Uterus (tissue), 2 donors: ENCODE data around the gene PHKG1.

Source experiments
- CTCF ChIP-seq, 4 experiments: fragments of 200-600 bp in 2 of 4; fragments of 450-650 bp in 2 of 4; sonication (generic) in 2 of 4; IDR thresholded peaks; one replicate each; pipeline ENCODE4 v1.5.1; 2016 to 2019; ENCODE audit warnings: antibody characterized with exemption in 4 of 4, mild to moderate bottlenecking in 2 of 4, moderate library complexity in 1 of 4
- POLR2A ChIP-seq, 2 donors: fragments of 450-650 bp; IDR thresholded peaks; one replicate each; pipeline ENCODE4 v1.6.1; 2016; ENCODE audit warnings: antibody characterized with exemption in 2 of 2, mild to moderate bottlenecking in 1 of 2, moderate library complexity in 1 of 2

- TF ChIP-seq CTCF (IDR thresholded peaks at IDR 0.05) (no peak), POLR2A (IDR thresholded peaks at IDR 0.05) (no peak)
These were observed 5.3 kb downstream of the PHKG1 start for GRCh38 chr7:56087445-56087844.
